Brain microvascular endothelial cell (primary cell): ENCODE measurements around the gene LDLRAD3.

Experiments used
- DNase-seq: peaks from one replicate; pipeline ENCODE4 v3.0.0-alpha.2; 2020
- H3K27ac ChIP-seq: fragments of 250-450 bp; sonication (Bioruptor Pico); 2 replicates; pipeline ENCODE4 v1.5.1; 2020; ENCODE audit warnings: mild to moderate bottlenecking, moderate library complexity
- H3K27me3 ChIP-seq: fragments of 250-450 bp; sonication (Bioruptor Pico); replicated peaks from 2 replicates; pipeline ENCODE4 v1.5.1; 2020; ENCODE audit warnings: mild to moderate bottlenecking
- H3K36me3 ChIP-seq: fragments of 250-450 bp; sonication (Bioruptor Pico); replicated peaks from 2 replicates; pipeline ENCODE4 v1.5.1; 2020; ENCODE audit warnings: mild to moderate bottlenecking
- H3K4me3 ChIP-seq: 2 replicates; pipeline ENCODE4 v1.5.1; 2011; ENCODE audit warnings: low read depth, mild to moderate bottlenecking, control low read depth, low read length, moderate library complexity
- CTCF ChIP-seq: IDR thresholded peaks from 2 replicates; pipeline ENCODE4 v1.5.1; 2011; ENCODE audit warnings: low read depth, mild to moderate bottlenecking, moderate library complexity, low read length, control low read depth, inconsistent platforms; ENCODE audit errors: missing control alignments
- in situ Hi-C: cut with HindIII; loops from 2 replicates; pipeline ENCODE4 v1.10.0; 2017; ENCODE audit warnings: low sequenced_read_pairs, low pct_ligation_motif_present

Gene LDLRAD3

DNA sequence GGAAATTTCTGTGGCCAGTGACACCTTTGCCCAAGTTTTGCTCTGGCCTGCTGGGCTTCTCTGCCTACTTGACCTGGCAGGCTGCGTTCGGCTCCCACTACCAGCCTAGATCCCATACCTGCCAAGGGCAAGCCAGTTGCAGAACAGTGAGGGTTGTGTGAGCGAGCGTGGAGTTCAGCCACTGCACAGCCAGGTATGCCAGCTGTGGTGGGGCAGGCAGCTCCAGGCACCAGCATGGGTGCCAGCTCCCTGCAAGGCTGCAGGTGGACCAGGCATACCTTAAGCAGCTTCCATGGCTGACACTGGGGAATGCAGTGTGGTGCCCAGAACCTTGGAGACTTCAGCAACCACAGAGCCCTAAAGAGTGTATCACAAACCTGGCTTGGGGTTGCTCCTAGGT, 133.5 kb downstream of the LDLRAD3 start:
- H3K36me3 ChIP-seq, result no peaks in the 10 kb centered on the region
- TF ChIP-seq CTCF, result no peak
- in situ Hi-C loops, result no loop called here

GRCh38 chr11:36077886-36078685, 134.2 kb downstream of the LDLRAD3 start:
- no peak for TF ChIP-seq CTCF
- Histone ChIP-seq H3K36me3 (no peaks in the 10 kb centered on the region), H3K4me3 (no peak overlapping the region), H3K27ac (no peak overlapping the region), H3K27me3 (no peaks in the 10 kb centered on the region)
- in situ Hi-C loops, result no loop called here
- no peak for DNase-seq

More for the DNA sequence above, 133.5 kb downstream of the LDLRAD3 start:
- Histone ChIP-seq H3K27ac (no peak overlapping the region), H3K27me3 (no peaks in the 10 kb centered on the region), H3K4me3 (no peak overlapping the region)
- DNase-seq, result no peak

DNA sequence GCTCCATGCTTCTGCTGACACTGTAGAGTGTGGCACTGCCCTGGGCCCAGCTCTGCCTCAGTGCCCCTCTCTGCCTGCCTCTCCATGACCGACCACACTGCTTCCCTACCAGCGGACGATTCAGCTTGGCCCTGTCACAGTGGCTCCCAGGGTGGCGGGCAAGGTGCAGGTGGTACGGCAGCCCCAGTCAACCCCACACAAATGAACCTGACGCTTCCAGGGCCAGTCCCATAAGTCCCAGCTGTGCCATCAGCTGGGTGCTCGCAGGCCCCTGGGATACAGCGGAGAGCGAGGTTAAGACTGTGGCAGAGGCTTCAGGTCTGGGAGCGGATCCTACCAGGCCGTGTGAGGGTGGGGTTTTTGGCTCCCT, 134.8 kb downstream of the LDLRAD3 start:
- H3K27me3 ChIP-seq, result no peaks in the 10 kb centered on the region
- TF ChIP-seq CTCF, result no peak
- no peak overlapping the region for H3K4me3 ChIP-seq
- in situ Hi-C loops, result no loop called here
- H3K36me3 ChIP-seq, result no peaks in the 10 kb centered on the region
- no peak for DNase-seq
- no peak overlapping the region for H3K27ac ChIP-seq

DNA sequence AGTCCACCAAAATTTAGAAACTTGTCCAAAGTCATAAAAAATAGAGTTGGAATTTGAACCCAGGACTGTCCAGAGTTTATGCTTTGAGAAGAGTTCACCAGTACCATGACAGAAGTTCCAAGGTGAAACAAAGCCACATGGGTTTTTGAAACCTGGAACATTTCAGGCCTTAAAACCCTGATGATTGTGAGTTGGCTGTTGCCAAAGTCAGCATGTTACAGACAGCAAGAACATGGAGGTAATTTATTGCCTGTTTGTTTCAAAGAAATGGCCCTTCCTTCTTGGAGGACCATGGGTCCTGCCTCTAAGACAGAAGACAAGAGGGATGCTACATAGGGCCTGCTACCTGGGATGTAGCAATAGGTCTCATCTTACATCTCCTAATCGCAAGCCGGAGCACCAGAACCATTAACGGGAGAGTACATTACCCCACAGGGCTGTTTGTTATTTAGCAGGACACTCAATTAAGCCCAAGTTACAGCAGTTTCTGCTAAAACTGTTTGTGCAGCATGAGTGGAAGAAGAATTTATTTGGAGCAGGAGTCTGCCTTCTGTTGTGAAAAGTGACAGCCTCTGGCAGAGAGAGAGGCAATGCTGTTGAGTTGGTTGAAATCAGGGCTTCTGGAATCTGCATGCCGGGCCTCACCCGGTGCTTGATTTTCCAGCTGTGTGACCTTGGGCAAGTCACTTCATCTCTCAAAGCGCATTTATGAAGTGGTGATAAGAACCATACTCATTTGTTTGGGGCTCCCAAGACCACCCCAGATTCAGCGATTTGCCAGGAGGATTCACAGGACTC, 136.2 kb downstream of the LDLRAD3 start:
- no peaks in the 10 kb centered on the region for H3K27me3 ChIP-seq
- H3K36me3 ChIP-seq, result no peaks in the 10 kb centered on the region
- DNase-seq, result no peak
- no peak overlapping the region for H3K4me3 ChIP-seq
- H3K27ac ChIP-seq, result no peak overlapping the region
- in situ Hi-C loops, result no loop called here
- no peak for TF ChIP-seq CTCF

- Histone ChIP-seq H3K27ac (no peak overlapping the region), H3K27me3 (no peaks in the 10 kb centered on the region), H3K36me3 (no peaks in the 10 kb centered on the region), H3K4me3 (no peak overlapping the region)
- no peak for DNase-seq
- TF ChIP-seq CTCF, result no peak
- in situ Hi-C loops, result no loop called here
Measured at GRCh38 chr11:36081274-36081945, 137.5 kb downstream of the LDLRAD3 start.
